Measurements from ENCODE around the gene LRRC7. TPM values are rescaled to one million over a fixed set of nuclear protein-coding genes. Genes with fewer than 3 reads are reported as not detected.
"Not testable (repeated sequence)": the region's sequence is repeated elsewhere in the genome, so short reads cannot be mapped to it uniquely, and the experiment has no call there.

The LRRC7 gene
- total RNA-seq, 2 donors from 2014 or later, result not detected

- not testable (repeated sequence) for H3K27me3 Mint-ChIP-seq; H3K4me1 Mint-ChIP-seq (ENCODE audit: low read depth in 2 of 2); DNase-seq (ENCODE audit: low spot score); H3K4me3 Mint-ChIP-seq; H3K36me3 Mint-ChIP-seq; H3K9me3 Mint-ChIP-seq; H3K27ac Mint-ChIP-seq; ATAC-seq
Observed at GRCh38 chr1:70045581-70045980, 477.9 kb downstream of the LRRC7 start.

- no peaks in the 10 kb centered on the region for H3K4me1 Mint-ChIP-seq (ENCODE audit: low read depth in 2 of 2)
- H3K27me3 Mint-ChIP-seq, result no peaks in the 10 kb centered on the region
- H3K4me3 Mint-ChIP-seq, result no peak overlapping the region
- no peak overlapping the region for H3K27ac Mint-ChIP-seq
- H3K36me3 Mint-ChIP-seq, result no peaks in the 10 kb centered on the region
- peaks cover 3% of the 10 kb centered on the region for H3K9me3 Mint-ChIP-seq
- ATAC-seq, result no peak
- DNase-seq (ENCODE audit: low spot score), result no peak
Observed at GRCh38 chr1:70048336-70049094, 480.8 kb downstream of the LRRC7 start.

DNA sequence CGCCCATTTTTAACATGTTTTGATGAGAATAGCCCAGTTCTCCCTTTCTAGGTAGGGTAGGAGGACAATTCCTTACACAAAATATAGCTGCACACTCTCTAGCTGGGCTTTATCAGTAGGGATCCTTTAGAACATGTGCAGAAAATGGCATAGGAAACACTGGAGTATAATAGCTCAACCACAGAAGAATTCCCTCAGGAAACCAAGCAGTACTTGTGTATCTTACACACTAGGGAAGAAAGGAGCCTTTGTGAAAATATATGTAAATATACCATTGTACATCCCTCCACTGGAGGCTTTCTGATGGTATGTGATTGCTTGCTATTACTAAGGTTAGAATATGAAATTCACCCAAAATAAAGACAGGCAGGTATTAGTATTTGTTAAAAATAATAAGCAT lies 484.2 kb downstream of the LRRC7 start:
- peaks cover 12% of the 10 kb centered on the region for H3K9me3 Mint-ChIP-seq
- H3K36me3 Mint-ChIP-seq, result no peaks in the 10 kb centered on the region
- no peaks in the 10 kb centered on the region for H3K27me3 Mint-ChIP-seq
- no peaks in the 10 kb centered on the region for H3K4me1 Mint-ChIP-seq (ENCODE audit: low read depth in 2 of 2)
- H3K27ac Mint-ChIP-seq, result no peak overlapping the region
- H3K4me3 Mint-ChIP-seq, result no peak overlapping the region
- ATAC-seq, result no peak
- DNase-seq (ENCODE audit: low spot score), result no peak

DNA sequence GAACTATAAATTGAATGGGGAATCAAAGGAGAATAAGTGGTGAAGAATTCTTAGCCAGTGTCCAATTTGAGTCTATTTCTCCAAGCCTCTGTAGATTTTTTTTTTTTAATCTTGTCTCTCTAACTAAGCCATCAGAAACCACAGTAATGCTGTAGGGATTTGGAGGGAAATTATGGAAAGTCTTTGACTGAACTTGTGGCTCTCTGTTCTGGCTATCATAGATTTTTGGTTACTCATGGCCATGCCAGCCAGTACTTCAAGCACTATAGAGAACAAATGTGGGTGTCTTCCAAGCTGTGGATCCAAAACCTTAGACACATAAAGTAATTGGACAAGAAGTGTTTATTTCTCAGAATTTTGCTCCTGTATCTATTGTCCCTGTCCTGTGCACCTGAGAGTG lies 489.8 kb downstream of the LRRC7 start:
- H3K27me3 Mint-ChIP-seq, result no peaks in the 10 kb centered on the region
- no peaks in the 10 kb centered on the region for H3K4me1 Mint-ChIP-seq (ENCODE audit: low read depth in 2 of 2)

DNA sequence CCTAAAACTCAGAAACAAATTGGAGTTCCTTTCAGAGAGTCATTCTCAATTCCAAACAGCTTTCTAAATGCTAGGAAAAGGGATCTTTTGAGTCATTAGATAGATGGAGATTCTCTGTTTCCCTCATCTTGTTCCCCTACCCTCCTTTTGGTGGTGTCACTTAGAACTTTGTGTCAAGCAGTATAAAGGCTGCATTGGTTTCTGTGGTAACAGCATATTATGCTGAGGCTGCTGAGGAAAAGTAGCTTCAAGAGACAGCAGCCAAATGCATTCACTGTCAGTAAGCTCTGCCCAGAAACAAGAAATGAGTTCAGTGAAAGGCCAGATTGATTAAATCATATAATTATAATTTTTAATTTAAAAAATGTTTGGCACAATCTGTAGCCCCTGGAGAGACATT lies 493.5 kb downstream of the LRRC7 start:
- Mint-ChIP-seq H3K4me3 (no peak overlapping the region), H3K27me3 (no peaks in the 10 kb centered on the region), H3K9me3 (no peaks in the 10 kb centered on the region), H3K27ac (no peak overlapping the region), H3K36me3 (no peaks in the 10 kb centered on the region), H3K4me1 (ENCODE audit: low read depth in 2 of 2) (no peaks in the 10 kb centered on the region)
- no peak for ATAC-seq
- no peak for DNase-seq (ENCODE audit: low spot score)

More for the DNA sequence above, 489.8 kb downstream of the LRRC7 start:
- Mint-ChIP-seq H3K4me3 (no peak overlapping the region), H3K9me3 (peaks cover 12% of the 10 kb centered on the region), H3K27ac (no peak overlapping the region), H3K36me3 (no peaks in the 10 kb centered on the region)
- DNase-seq (ENCODE audit: low spot score) (no peak), ATAC-seq (no peak)

- ATAC-seq (no peak), DNase-seq (ENCODE audit: low spot score) (no peak)
- Mint-ChIP-seq H3K27ac (no peak overlapping the region), H3K4me3 (no peak overlapping the region), H3K27me3 (no peaks in the 10 kb centered on the region), H3K4me1 (ENCODE audit: low read depth in 2 of 2) (no peaks in the 10 kb centered on the region), H3K36me3 (no peaks in the 10 kb centered on the region), H3K9me3 (peaks cover 6% of the 10 kb centered on the region)
Observed at GRCh38 chr1:70063861-70064260, 496.1 kb downstream of the LRRC7 start.

DNA sequence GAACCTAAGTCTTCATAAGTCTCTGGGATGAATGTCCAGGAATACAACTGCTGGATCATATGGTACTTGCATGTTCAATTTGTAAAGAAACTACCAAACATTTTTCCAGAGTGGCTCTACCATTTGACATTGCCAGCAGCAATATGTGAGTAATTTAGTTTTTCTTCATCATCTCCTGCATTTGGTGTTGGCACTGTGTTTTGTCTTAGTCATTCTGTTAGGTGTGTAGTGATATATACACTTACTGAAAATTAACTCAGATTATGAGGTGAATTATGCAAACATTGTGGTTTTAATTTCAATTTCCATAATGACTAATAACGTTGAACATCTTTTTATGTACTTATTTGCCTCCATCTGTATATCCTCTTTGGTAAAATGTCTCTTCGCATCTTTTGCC lies 499.0 kb downstream of the LRRC7 start:
- Mint-ChIP-seq H3K9me3 (peaks cover 9% of the 10 kb centered on the region), H3K4me3 (no peak overlapping the region), H3K36me3 (no peaks in the 10 kb centered on the region), H3K4me1 (ENCODE audit: low read depth in 2 of 2) (no peaks in the 10 kb centered on the region), H3K27ac (no peak overlapping the region), H3K27me3 (no peaks in the 10 kb centered on the region)
- DNase-seq (ENCODE audit: low spot score) (no peak), ATAC-seq (no peak)

DNA sequence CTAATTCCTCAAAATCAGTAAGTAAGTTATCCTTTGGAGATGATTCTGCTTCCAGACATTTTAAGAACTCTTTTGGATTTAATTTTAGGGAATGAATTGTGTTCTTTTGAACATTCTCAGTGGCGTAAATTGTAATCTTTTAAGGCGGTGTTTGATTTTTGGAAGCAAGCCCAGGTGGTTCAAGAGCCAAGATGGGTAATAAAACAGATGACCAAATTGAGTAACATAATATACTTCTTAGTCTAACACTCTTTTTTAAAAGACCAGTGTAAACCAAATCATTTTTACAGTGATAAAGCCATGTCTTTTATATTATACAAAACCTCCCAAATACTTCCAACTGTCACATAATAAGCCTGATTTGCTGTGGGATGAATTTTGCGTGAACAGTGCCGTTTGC lies 503.9 kb downstream of the LRRC7 start:
- Mint-ChIP-seq H3K36me3 (no peaks in the 10 kb centered on the region), H3K4me1 (ENCODE audit: low read depth in 2 of 2) (no peaks in the 10 kb centered on the region), H3K9me3 (peaks cover 14% of the 10 kb centered on the region), H3K4me3 (no peak overlapping the region), H3K27me3 (no peaks in the 10 kb centered on the region), H3K27ac (no peak overlapping the region)
- ATAC-seq, result no peak
- no peak for DNase-seq (ENCODE audit: low spot score)

GRCh38 chr1:70072231-70072751 lies 504.6 kb downstream of the LRRC7 start:
- DNase-seq (ENCODE audit: low spot score) (no peak), ATAC-seq (no peak)
- H3K4me3 Mint-ChIP-seq, result no peak overlapping the region
- H3K27me3 Mint-ChIP-seq, result no peaks in the 10 kb centered on the region
- H3K36me3 Mint-ChIP-seq, result no peaks in the 10 kb centered on the region
- no peaks in the 10 kb centered on the region for H3K4me1 Mint-ChIP-seq (ENCODE audit: low read depth in 2 of 2)
- peaks cover 10% of the 10 kb centered on the region for H3K9me3 Mint-ChIP-seq
- H3K27ac Mint-ChIP-seq, result no peak overlapping the region

GRCh38 chr1:70075761-70076160 lies 508.0 kb downstream of the LRRC7 start:
- Mint-ChIP-seq H3K27me3 (no peaks in the 10 kb centered on the region), H3K27ac (no peak overlapping the region), H3K4me3 (no peak overlapping the region), H3K4me1 (ENCODE audit: low read depth in 2 of 2) (no peaks in the 10 kb centered on the region), H3K36me3 (no peaks in the 10 kb centered on the region), H3K9me3 (peaks cover 4% of the 10 kb centered on the region)
- DNase-seq (ENCODE audit: low spot score) (no peak), ATAC-seq (no peak)

- H3K36me3 Mint-ChIP-seq, result no peaks in the 10 kb centered on the region
- H3K4me3 Mint-ChIP-seq, result no peak overlapping the region
- H3K9me3 Mint-ChIP-seq, result peaks cover 4% of the 10 kb centered on the region
- DNase-seq (ENCODE audit: low spot score) (no peak), ATAC-seq (no peak)
- H3K27ac Mint-ChIP-seq, result no peak overlapping the region
- no peaks in the 10 kb centered on the region for H3K27me3 Mint-ChIP-seq
- H3K4me1 Mint-ChIP-seq (ENCODE audit: low read depth in 2 of 2), result no peaks in the 10 kb centered on the region
Observed at GRCh38 chr1:70077066-70077465, 509.3 kb downstream of the LRRC7 start.

DNA sequence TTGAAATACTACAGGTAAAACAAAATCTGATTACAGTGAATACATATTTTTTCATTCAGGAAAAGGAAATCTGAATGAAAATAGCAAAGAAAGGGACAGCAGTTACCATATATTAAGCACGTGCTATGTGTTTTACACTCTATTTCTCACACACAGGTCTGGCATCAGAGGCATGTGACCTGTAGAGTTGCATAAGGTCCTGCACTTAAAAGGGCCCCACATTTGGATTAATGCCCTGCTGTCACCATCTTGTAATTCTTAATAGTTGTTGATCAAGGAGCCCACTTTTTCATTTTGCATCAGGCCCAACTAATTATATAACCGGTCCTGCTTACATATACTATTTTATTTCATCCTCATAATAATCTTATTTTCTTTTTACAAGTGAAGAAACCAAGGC lies 511.8 kb downstream of the LRRC7 start:
- peaks cover 4 to 5% of the 10 kb centered on the region in 2 donors for H3K4me1 Mint-ChIP-seq (ENCODE audit: low read depth in 2 of 2)
- peaks cover 5% of the 10 kb centered on the region for H3K9me3 Mint-ChIP-seq
- H3K27me3 Mint-ChIP-seq, result no peaks in the 10 kb centered on the region
- ATAC-seq, result no peak
- no peak for DNase-seq (ENCODE audit: low spot score)
- H3K27ac Mint-ChIP-seq, result no peak overlapping the region
- no peaks in the 10 kb centered on the region for H3K36me3 Mint-ChIP-seq
- no peak overlapping the region for H3K4me3 Mint-ChIP-seq

GRCh38 chr1:70083519-70083918 lies 515.8 kb downstream of the LRRC7 start:
- ATAC-seq, result no peak

GRCh38 chr1:70084314-70084915 lies 516.7 kb downstream of the LRRC7 start:
- no peak overlapping the region for H3K4me3 Mint-ChIP-seq
- DNase-seq (ENCODE audit: low spot score) (no peak), ATAC-seq (no peak)
- peaks cover 16% of the 10 kb centered on the region for H3K9me3 Mint-ChIP-seq
- H3K27ac Mint-ChIP-seq, result no peak overlapping the region
- peaks cover 0 to 7% of the 10 kb centered on the region in 2 donors for H3K27me3 Mint-ChIP-seq
- H3K4me1 Mint-ChIP-seq (ENCODE audit: low read depth in 2 of 2), result peaks cover 4 to 5% of the 10 kb centered on the region in 2 donors
- no peaks in the 10 kb centered on the region for H3K36me3 Mint-ChIP-seq

More at GRCh38 chr1:70083519-70083918, 515.8 kb downstream of the LRRC7 start:
- Mint-ChIP-seq H3K4me3 (no peak overlapping the region), H3K4me1 (ENCODE audit: low read depth in 2 of 2) (peaks cover 4 to 5% of the 10 kb centered on the region in 2 donors), H3K36me3 (no peaks in the 10 kb centered on the region), H3K27ac (no peak overlapping the region), H3K9me3 (peaks cover 12% of the 10 kb centered on the region), H3K27me3 (no peaks in the 10 kb centered on the region)
- no peak for DNase-seq (ENCODE audit: low spot score)
